ENCODE results near the gene MEOX1. TPM values are rescaled to one million over a fixed set of nuclear protein-coding genes. Genes with fewer than 3 reads are reported as not detected.

MEOX1 gene
- total and polyA plus RNA-seq, 2 of the 13 experiments (the other 11 are each of a cell fraction or from before 2014, with no cell fraction given): not detected

DNA sequence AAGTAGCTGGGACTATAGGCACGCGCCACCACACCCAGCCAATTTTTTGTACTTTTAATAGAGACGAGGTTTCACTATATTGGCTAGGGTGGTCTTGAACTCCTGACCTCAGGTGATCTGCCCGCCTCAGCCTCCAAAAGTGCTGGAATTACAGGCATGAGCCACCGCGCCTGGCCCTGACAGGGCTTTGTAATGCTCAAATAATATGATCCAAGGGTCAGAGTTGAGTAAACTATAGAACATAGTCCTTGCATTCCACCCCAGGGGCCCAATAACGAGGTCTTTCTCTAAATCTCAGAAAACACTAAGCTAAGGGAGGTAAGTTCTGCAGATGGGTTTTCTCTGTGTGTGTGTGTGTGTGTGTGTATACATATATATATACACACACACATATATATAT, 5.8 kb upstream of the MEOX1 start (continued):
- peak; percentile 43; the same call in 1 of the 2 replicates for TF ChIP-seq SPEN (CRISPR knock-in tag; IDR thresholded peaks at IDR 0.05; ENCODE audit: low read depth)
- TF ChIP-seq ZNF614 (CRISPR knock-in tag; IDR thresholded peaks at IDR 0.05; ENCODE audit: borderline replicate concordance): no peak
- peak; percentile 97 for TF ChIP-seq GFI1 (CRISPR knock-in tag; IDR thresholded peaks at IDR 0.05; ENCODE audit: borderline replicate concordance)
- peak; percentile 87 for TF ChIP-seq RCOR2 (CRISPR knock-in tag; IDR thresholded peaks at IDR 0.05)
- TF ChIP-seq EHMT2 (IDR thresholded peaks at IDR 0.05; ENCODE audit: borderline replicate concordance, low read depth, low read length): no peak
- TF ChIP-seq ZNF44 (CRISPR knock-in tag; IDR thresholded peaks at IDR 0.05): no peak
- TF ChIP-seq ZNF331 (CRISPR knock-in tag; IDR thresholded peaks at IDR 0.05): peak; percentile 55; the same call in 1 of the 2 replicates
- TF ChIP-seq, protein P1, sequence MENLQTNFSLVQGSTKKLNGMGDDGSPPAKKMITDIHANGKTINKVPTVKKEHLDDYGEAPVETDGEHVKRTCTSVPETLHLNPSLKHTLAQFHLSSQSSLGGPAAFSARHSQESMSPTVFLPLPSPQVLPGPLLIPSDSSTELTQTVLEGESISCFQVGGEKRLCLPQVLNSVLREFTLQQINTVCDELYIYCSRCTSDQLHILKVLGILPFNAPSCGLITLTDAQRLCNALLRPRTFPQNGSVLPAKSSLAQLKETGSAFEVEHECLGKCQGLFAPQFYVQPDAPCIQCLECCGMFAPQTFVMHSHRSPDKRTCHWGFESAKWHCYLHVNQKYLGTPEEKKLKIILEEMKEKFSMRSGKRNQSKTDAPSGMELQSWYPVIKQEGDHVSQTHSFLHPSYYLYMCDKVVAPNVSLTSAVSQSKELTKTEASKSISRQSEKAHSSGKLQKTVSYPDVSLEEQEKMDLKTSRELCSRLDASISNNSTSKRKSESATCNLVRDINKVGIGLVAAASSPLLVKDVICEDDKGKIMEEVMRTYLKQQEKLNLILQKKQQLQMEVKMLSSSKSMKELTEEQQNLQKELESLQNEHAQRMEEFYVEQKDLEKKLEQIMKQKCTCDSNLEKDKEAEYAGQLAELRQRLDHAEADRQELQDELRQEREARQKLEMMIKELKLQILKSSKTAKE (CRISPR knock-in tag; IDR thresholded peaks at IDR 0.05; ENCODE audit: borderline replicate concordance): 0 out of 2 replicates have a peak, but pooled peaks have one; percentile 23
- peak; percentile 74; the same call in 1 of the 2 replicates for TF ChIP-seq HNF4G (IDR thresholded peaks at IDR 0.05; ENCODE audit: borderline replicate concordance, low read depth, low read length)
- peak; percentile 91; the same call in 1 of the 2 replicates for TF ChIP-seq HNF4G (CRISPR knock-in tag; IDR thresholded peaks at IDR 0.05; ENCODE audit: borderline replicate concordance, low read depth)
- TF ChIP-seq KDM1A (CRISPR knock-in tag; IDR thresholded peaks at IDR 0.05): peak; percentile 80; the same call in 1 of the 2 replicates
- TF ChIP-seq PHF20 (CRISPR knock-in tag; IDR thresholded peaks at IDR 0.05): peak; percentile 18; the same call in 1 of the 2 replicates
- TF ChIP-seq, protein P2, sequence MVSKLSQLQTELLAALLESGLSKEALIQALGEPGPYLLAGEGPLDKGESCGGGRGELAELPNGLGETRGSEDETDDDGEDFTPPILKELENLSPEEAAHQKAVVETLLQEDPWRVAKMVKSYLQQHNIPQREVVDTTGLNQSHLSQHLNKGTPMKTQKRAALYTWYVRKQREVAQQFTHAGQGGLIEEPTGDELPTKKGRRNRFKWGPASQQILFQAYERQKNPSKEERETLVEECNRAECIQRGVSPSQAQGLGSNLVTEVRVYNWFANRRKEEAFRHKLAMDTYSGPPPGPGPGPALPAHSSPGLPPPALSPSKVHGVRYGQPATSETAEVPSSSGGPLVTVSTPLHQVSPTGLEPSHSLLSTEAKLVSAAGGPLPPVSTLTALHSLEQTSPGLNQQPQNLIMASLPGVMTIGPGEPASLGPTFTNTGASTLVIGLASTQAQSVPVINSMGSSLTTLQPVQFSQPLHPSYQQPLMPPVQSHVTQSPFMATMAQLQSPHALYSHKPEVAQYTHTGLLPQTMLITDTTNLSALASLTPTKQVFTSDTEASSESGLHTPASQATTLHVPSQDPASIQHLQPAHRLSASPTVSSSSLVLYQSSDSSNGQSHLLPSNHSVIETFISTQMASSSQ (IDR thresholded peaks at IDR 0.05; ENCODE audit: low read depth): no peak
- TF ChIP-seq, protein P2 (CRISPR knock-in tag; IDR thresholded peaks at IDR 0.05; ENCODE audit: borderline replicate concordance): no peak
- TF ChIP-seq JUN (CRISPR knock-in tag; IDR thresholded peaks at IDR 0.05): no peak
- no peak for TF ChIP-seq ZNF605 (CRISPR knock-in tag; IDR thresholded peaks at IDR 0.05)
